Measurements from ENCODE around the gene RBM22. TPM values are rescaled to one million over a fixed set of nuclear protein-coding genes. Genes with fewer than 3 reads are reported as not detected.

The RBM22 gene
- polyA plus RNA-seq, 1 donor from 2014 or later: 67.9 TPM

DNA sequence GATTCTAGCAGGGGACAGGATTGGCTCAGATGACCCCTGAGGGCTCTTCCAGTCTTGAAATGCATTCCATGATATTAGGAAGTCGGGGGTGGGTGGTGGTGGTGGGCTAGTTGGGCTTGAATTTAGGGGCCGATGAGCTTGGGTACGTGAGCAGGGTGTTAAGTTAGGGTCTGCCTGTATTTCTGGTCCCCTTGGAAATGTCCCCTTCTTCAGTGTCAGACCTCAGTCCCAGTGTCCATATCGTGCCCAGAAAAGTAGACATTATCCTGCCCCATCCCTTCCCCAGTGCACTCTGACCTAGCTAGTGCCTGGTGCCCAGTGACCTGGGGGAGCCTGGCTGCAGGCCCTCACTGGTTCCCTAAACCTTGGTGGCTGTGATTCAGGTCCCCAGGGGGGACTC is 42.7 kb downstream of the RBM22 start:
- no peaks in the 10 kb centered on the region for H3K36me3 ChIP-seq (ENCODE audit: insufficient read depth, low read length)
- H3K9me3 ChIP-seq (ENCODE audit: low read length): no peaks in the 10 kb centered on the region
- no peaks in the 10 kb centered on the region for H3K79me2 ChIP-seq (replicated peaks; ENCODE audit: insufficient read depth, low read length)
- H4K20me1 ChIP-seq (ENCODE audit: insufficient read depth): no peaks in the 10 kb centered on the region
- no peak overlapping the region for H3K4me3 ChIP-seq (ENCODE audit: low read length)
- no peaks in the 10 kb centered on the region for H3F3A ChIP-seq (ENCODE audit: insufficient read depth, low read length, poor library complexity, severe bottlenecking)
- H3K9me2 ChIP-seq (ENCODE audit: insufficient read depth, low read length): no peaks in the 10 kb centered on the region
- H3K4me2 ChIP-seq (ENCODE audit: low read length): no peak overlapping the region
- H3K9ac ChIP-seq (ENCODE audit: low read length): no peak overlapping the region
- H3K27me3 ChIP-seq (ENCODE audit: insufficient read depth, low read depth, low read length): no peaks in the 10 kb centered on the region
- TF ChIP-seq POLR2AphosphoS5 (IDR thresholded peaks at IDR 0.05) (no peak), EP300 (conservative IDR thresholded peaks at IDR 0.05; ENCODE audit: poor library complexity, severe bottlenecking) (no peak), SMC3 (conservative IDR thresholded peaks at IDR 0.05; ENCODE audit: poor library complexity) (no peak), REST (IDR thresholded peaks at IDR 0.05; ENCODE audit: borderline replicate concordance) (no peak), MXI1 (conservative IDR thresholded peaks at IDR 0.05; ENCODE audit: poor library complexity, severe bottlenecking) (no peak), RAD21 (conservative IDR thresholded peaks at IDR 0.05) (no peak), TAF1 (IDR thresholded peaks at IDR 0.05; ENCODE audit: low read depth) (no peak), EZH2 (IDR thresholded peaks at IDR 0.05; ENCODE audit: borderline replicate concordance, insufficient read depth, low read length, poor library complexity, severe bottlenecking) (no peak)
- TF ChIP-seq, protein P1, sequence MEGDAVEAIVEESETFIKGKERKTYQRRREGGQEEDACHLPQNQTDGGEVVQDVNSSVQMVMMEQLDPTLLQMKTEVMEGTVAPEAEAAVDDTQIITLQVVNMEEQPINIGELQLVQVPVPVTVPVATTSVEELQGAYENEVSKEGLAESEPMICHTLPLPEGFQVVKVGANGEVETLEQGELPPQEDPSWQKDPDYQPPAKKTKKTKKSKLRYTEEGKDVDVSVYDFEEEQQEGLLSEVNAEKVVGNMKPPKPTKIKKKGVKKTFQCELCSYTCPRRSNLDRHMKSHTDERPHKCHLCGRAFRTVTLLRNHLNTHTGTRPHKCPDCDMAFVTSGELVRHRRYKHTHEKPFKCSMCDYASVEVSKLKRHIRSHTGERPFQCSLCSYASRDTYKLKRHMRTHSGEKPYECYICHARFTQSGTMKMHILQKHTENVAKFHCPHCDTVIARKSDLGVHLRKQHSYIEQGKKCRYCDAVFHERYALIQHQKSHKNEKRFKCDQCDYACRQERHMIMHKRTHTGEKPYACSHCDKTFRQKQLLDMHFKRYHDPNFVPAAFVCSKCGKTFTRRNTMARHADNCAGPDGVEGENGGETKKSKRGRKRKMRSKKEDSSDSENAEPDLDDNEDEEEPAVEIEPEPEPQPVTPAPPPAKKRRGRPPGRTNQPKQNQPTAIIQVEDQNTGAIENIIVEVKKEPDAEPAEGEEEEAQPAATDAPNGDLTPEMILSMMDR (IDR thresholded peaks at IDR 0.05; ENCODE audit: poor library complexity, severe bottlenecking): no peak
- no peak overlapping the region for H3K27ac ChIP-seq (ENCODE audit: low read length)
- no peak overlapping the region for H2AFZ ChIP-seq (ENCODE audit: low read depth, low read length)

DNA sequence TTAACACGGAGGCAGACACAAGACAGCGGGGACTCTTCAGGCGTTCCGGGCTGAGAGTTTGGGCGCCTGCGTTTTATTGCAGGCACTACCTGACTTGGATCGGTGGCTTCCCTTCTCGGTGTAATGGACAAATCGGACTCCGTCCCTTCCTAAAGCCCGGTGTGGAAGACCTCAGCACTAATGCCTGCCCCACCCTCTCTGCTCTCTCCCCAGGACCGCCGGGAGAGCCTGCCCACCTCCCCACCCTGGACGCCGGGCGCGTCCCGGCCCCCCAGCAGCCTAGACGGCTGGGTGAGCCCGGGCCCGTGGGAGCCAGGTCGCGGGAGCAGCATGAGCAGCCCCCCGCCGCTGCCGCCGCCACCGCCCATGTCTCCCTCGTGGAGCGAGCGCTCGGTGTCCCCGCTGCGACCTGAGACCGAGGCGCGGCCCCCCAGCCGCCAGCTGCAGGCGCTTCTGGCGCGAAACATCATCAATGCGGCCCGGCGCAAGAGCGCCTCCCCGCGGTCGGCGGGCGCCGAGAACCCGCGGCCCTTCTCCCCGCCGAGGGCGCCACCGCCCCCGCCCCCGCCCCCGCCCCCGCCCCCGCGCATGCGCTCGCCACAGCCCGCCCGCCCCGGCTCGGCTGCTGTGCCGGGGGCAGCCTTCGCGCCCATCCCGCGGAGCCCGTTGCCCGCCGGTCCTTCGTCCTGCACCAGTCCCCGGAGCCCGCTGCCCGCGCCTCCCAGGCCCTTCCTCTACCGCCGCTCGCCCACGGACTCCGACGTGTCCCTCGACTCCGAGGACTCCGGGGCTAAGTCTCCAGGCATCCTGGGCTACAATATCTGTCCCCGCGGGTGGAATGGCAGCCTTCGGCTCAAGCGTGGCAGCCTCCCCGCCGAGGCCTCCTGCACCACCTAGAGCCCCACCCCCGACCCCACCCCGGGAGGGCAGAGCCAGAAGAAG is 44.4 kb downstream of the RBM22 start:
- H3K9me2 ChIP-seq (ENCODE audit: insufficient read depth, low read length): no peaks in the 10 kb centered on the region
- peak overlapping the region; percentile 74 for H3K4me3 ChIP-seq (ENCODE audit: low read length)
- H3K9ac ChIP-seq (ENCODE audit: low read length): peak overlapping the region; percentile 78
- no peaks in the 10 kb centered on the region for H4K20me1 ChIP-seq (ENCODE audit: insufficient read depth)
- peak overlapping the region; percentile 39 for H3K4me2 ChIP-seq (ENCODE audit: low read length)
- H2AFZ ChIP-seq (ENCODE audit: low read depth, low read length): peak overlapping the region; percentile 60
- H3K36me3 ChIP-seq (ENCODE audit: insufficient read depth, low read length): no peaks in the 10 kb centered on the region
- no peaks in the 10 kb centered on the region for H3F3A ChIP-seq (ENCODE audit: insufficient read depth, low read length, poor library complexity, severe bottlenecking)
- no peaks in the 10 kb centered on the region for H3K79me2 ChIP-seq (replicated peaks; ENCODE audit: insufficient read depth, low read length)
- TF ChIP-seq MXI1 (conservative IDR thresholded peaks at IDR 0.05; ENCODE audit: poor library complexity, severe bottlenecking): peak; percentile 59
- TF ChIP-seq EZH2 (IDR thresholded peaks at IDR 0.05; ENCODE audit: borderline replicate concordance, insufficient read depth, low read length, poor library complexity, severe bottlenecking): no peak
- TF ChIP-seq REST (IDR thresholded peaks at IDR 0.05; ENCODE audit: borderline replicate concordance): peak; percentile 74
- TF ChIP-seq RAD21 (conservative IDR thresholded peaks at IDR 0.05): peak; percentile 70
- no peak for TF ChIP-seq TAF1 (IDR thresholded peaks at IDR 0.05; ENCODE audit: low read depth)
- peak; percentile 68 for TF ChIP-seq POLR2AphosphoS5 (IDR thresholded peaks at IDR 0.05)
- no peak for TF ChIP-seq EP300 (conservative IDR thresholded peaks at IDR 0.05; ENCODE audit: poor library complexity, severe bottlenecking)
- TF ChIP-seq, protein P1 (IDR thresholded peaks at IDR 0.05; ENCODE audit: poor library complexity, severe bottlenecking): peak; percentile 78
- TF ChIP-seq SMC3 (conservative IDR thresholded peaks at IDR 0.05; ENCODE audit: poor library complexity): peak; percentile 73
- H3K9me3 ChIP-seq (ENCODE audit: low read length): no peaks in the 10 kb centered on the region
- H3K27me3 ChIP-seq (ENCODE audit: insufficient read depth, low read depth, low read length): no peaks in the 10 kb centered on the region
- H3K27ac ChIP-seq (ENCODE audit: low read length): no peak overlapping the region

All from neural cell (in vitro differentiated cells).